ENCODE results near the gene ANK2. TPM values are rescaled to one million over a fixed set of nuclear protein-coding genes. Genes with fewer than 3 reads are reported as not detected.

Gene ANK2
- total RNA-seq, 2 experiments from 2014 or later = 0.36 TPM; not detected in 1

DNA sequence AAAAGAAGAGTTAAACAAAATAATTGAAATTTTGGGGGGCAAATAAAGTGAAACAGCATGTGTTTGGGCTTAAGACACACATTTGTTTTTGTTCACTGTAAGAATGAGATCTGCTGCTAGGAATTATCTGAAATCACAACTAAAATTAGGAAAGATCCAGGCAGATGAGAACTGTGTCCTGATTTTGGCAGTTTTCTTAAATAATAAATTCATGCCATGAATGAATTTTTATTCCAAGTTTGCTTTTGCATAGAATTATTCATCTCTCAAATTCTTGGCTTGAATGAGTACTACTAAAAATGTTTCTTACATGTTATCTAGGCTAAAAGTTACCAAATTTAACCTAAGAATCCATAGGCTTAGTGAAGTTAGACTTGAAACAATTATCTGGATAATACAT lies 321.7 kb downstream of the ANK2 start:
- H3K36me3 Mint-ChIP-seq (ENCODE audit: low read depth) = no peaks in the 10 kb centered on the region
- no peak overlapping the region for H3K27ac Mint-ChIP-seq
- peaks cover 5% of the 10 kb centered on the region for H3K27me3 Mint-ChIP-seq
- TF ChIP-seq, protein P1, sequence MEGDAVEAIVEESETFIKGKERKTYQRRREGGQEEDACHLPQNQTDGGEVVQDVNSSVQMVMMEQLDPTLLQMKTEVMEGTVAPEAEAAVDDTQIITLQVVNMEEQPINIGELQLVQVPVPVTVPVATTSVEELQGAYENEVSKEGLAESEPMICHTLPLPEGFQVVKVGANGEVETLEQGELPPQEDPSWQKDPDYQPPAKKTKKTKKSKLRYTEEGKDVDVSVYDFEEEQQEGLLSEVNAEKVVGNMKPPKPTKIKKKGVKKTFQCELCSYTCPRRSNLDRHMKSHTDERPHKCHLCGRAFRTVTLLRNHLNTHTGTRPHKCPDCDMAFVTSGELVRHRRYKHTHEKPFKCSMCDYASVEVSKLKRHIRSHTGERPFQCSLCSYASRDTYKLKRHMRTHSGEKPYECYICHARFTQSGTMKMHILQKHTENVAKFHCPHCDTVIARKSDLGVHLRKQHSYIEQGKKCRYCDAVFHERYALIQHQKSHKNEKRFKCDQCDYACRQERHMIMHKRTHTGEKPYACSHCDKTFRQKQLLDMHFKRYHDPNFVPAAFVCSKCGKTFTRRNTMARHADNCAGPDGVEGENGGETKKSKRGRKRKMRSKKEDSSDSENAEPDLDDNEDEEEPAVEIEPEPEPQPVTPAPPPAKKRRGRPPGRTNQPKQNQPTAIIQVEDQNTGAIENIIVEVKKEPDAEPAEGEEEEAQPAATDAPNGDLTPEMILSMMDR (IDR thresholded peaks at IDR 0.05) = no peak
- Histone ChIP-seq H3K9me3 (ENCODE audit: control insufficient read depth in 1 of 2, insufficient read depth in 1 of 2, low read length in 2 of 2) (no peaks in the 10 kb centered on the region), H3K27ac (ENCODE audit: low read depth in 1 of 2, low read length in 2 of 2) (no peak overlapping the region), H3K4me3 (ENCODE audit: low read length) (no peak overlapping the region), H3K4me1 (ENCODE audit: insufficient read depth, low read length) (no peaks in the 10 kb centered on the region), H3K36me3 (ENCODE audit: insufficient read depth, low read length) (no peaks in the 10 kb centered on the region), H3K27me3 (ENCODE audit: control insufficient read depth in 1 of 2, insufficient read depth in 2 of 2, low read length in 2 of 2) (no peaks in the 10 kb centered on the region)
- ChIA-PET POLR2A (interaction anchor here (0.6 kb wide), 1 partner anchor 789 kb away, joined by 4 read pairs; no protein-coding TSS in a partner anchor), CTCF (interaction anchor here (1.2 kb wide), 1 partner anchor 24 kb away, joined by 4 read pairs; no protein-coding TSS in a partner anchor)
- H3K4me1 Mint-ChIP-seq (ENCODE audit: low read depth) = no peaks in the 10 kb centered on the region
- intact Hi-C loops (cut with DNase I, micrococcal nuclease) = no loop called here
- no peaks in the 10 kb centered on the region for H3K9me3 Mint-ChIP-seq
- no peak for ATAC-seq (ENCODE audit: poor library complexity)
- no peak overlapping the region for H3K4me3 Mint-ChIP-seq
- DNase-seq = no peak

DNA sequence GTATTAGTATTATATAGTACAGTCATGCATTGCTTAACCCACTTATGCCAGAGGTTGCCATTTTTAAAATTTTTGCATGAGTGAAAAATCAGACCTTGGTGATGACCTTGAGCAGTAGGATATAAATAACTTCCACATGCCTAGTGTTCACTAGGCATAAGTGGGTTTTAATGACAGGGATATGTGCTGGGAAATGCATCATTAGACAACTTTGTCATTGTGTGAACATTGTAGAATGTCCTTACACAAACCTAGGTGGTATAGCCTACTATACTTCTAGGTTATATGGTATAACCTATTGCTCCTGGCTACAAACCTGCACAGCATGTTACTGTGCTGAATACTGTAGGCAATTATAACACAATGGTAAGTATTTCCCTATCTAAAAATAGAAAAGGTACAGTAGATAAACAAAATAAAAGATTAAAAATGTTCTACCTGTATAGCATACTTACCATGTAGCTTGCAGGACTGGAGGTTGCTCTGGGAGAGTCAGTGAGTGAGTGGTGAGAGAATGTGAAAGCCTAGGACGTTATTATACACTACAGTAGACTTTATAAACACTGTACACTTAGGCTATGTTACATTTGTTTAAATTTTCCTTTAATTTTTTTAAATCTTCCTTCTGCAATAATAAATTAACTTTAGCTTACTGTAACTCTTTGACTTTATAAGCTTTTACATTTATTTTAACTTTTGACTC lies 326.7 kb downstream of the ANK2 start:
- CTCF ChIA-PET = no interaction called here

DNA sequence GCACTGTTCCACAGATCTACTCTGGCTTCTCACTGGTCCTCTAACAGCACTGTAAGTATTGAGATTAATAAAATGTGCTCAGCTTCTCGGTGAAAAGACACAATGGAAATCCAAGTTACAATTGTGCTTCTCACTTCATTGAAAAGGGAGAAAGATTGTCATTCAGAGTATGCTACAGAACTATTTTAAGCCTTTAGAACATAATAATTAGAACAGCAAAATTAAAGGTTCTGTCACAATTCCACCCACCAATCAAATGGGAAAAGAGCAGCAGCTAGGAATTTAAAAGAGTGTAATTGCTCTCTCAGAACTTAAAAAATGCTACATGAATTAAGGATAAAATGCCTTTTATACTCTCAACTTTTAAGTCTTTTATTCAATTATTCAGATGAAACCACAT lies 329.4 kb downstream of the ANK2 start:
- CTCF ChIA-PET = no interaction called here
- Mint-ChIP-seq H3K27ac (no peak overlapping the region), H3K9me3 (no peaks in the 10 kb centered on the region), H3K36me3 (ENCODE audit: low read depth) (no peaks in the 10 kb centered on the region), H3K4me3 (no peak overlapping the region), H3K4me1 (ENCODE audit: low read depth) (no peaks in the 10 kb centered on the region), H3K27me3 (no peaks in the 10 kb centered on the region)
- Histone ChIP-seq H3K27me3 (ENCODE audit: control insufficient read depth in 1 of 2, insufficient read depth in 2 of 2, low read length in 2 of 2) (no peaks in the 10 kb centered on the region), H3K36me3 (ENCODE audit: insufficient read depth, low read length) (no peaks in the 10 kb centered on the region), H3K4me3 (ENCODE audit: low read length) (no peak overlapping the region), H3K9me3 (ENCODE audit: control insufficient read depth in 1 of 2, insufficient read depth in 1 of 2, low read length in 2 of 2) (no peaks in the 10 kb centered on the region), H3K27ac (ENCODE audit: low read depth in 1 of 2, low read length in 2 of 2) (no peak overlapping the region), H3K4me1 (ENCODE audit: insufficient read depth, low read length) (no peaks in the 10 kb centered on the region)
- ATAC-seq (ENCODE audit: poor library complexity) (no peak), DNase-seq (no peak)
- intact Hi-C loops (cut with DNase I, micrococcal nuclease) = no loop called here
- TF ChIP-seq, protein P1 (IDR thresholded peaks at IDR 0.05) = no peak
- POLR2A ChIA-PET = no interaction called here

More for the DNA sequence above, 326.7 kb downstream of the ANK2 start:
- Histone ChIP-seq H3K36me3 (ENCODE audit: insufficient read depth, low read length) (no peaks in the 10 kb centered on the region), H3K9me3 (ENCODE audit: control insufficient read depth in 1 of 2, insufficient read depth in 1 of 2, low read length in 2 of 2) (no peaks in the 10 kb centered on the region), H3K4me1 (ENCODE audit: insufficient read depth, low read length) (no peaks in the 10 kb centered on the region), H3K27ac (ENCODE audit: low read depth in 1 of 2, low read length in 2 of 2) (no peak overlapping the region), H3K4me3 (ENCODE audit: low read length) (no peak overlapping the region), H3K27me3 (ENCODE audit: control insufficient read depth in 1 of 2, insufficient read depth in 2 of 2, low read length in 2 of 2) (no peaks in the 10 kb centered on the region)
- Mint-ChIP-seq H3K4me3 (no peak overlapping the region), H3K27ac (no peak overlapping the region), H3K4me1 (ENCODE audit: low read depth) (no peaks in the 10 kb centered on the region), H3K27me3 (no peaks in the 10 kb centered on the region), H3K9me3 (no peaks in the 10 kb centered on the region), H3K36me3 (ENCODE audit: low read depth) (no peaks in the 10 kb centered on the region)
- ATAC-seq (ENCODE audit: poor library complexity) (no peak), DNase-seq (no peak)
- TF ChIP-seq, protein P1 (IDR thresholded peaks at IDR 0.05) = no peak
- intact Hi-C loops (cut with DNase I, micrococcal nuclease) = no loop called here
- POLR2A ChIA-PET = no interaction called here

All from CD4-positive, alpha-beta T cell (primary cell).